Activated CD4-positive, alpha-beta T cell treated with anti-CD3 and anti-CD28 coated beads for 24 hours (primary cell): Measurements from ENCODE around the gene NUCB1.
"Not testable (repeated sequence)": the region's sequence is repeated elsewhere in the genome, so short reads cannot be mapped to it uniquely, and the experiment has no call there.

Experiments used
- DNase-seq, 2 donors: peaks; one replicate each; pipeline ENCODE4 v3.0.0-alpha.2; 2020; ENCODE audit warnings: low read depth in 2 of 2

NUCB1 gene

DNA sequence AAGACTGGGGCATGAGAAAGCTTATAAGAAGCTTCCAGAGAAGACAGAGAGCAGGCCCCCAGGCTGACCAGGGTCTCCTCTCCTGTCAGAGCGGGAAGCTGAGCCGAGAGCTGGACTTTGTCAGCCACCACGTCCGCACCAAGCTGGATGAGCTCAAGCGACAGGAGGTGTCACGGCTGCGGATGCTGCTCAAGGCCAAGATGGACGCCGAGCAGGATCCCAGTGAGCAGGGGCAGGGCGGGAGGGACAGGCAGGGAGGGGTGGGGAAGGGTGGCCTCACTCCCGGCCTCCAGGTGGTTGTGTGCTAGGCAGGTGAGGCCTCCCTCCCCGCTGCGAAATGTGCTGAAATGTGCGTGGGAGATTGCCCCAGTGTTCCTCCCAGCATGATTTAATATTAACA, 5.6 kb downstream of the NUCB1 start:
- no peak for DNase-seq

DNA sequence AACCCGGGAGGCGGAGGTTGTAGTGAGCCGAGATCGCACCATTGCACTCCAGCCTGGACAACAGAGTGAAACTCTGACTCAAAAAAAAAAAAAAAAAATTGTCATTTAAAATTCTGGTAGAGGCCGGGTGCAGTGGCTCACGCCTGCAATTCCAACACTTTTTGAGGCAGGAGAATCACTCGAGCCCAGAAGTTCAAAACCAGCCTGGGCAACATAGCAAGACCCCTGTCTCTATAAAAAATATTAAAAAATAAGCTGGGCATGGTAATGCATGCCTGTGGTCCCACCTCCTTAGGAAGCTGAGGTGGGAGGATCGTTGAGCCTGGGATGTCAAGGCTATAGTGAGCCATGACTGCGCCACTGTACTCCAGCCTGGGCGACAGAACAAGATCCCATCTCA, 6.2 kb downstream of the NUCB1 start:
- no peak for DNase-seq

DNA sequence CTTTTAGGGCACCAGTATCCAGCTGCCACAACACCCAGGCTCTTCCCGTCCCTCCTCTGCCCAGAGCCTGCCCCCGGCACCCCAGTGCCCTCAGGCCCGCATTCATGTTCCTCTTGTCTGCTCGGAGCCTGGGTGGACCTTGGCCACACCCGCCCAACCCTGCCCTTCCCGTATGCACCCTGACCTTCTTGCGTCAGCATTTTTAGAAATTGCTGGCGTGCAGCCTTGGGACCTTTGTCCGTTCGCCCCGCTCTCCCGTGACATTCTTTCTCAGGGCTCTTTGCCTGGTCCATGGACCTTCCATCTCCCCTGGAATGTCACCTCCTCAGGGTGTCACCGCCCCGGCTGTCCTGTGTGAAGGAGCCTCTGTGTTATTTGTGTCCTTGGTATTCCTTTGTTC, 7.6 kb downstream of the NUCB1 start:
- no peak for DNase-seq

DNA sequence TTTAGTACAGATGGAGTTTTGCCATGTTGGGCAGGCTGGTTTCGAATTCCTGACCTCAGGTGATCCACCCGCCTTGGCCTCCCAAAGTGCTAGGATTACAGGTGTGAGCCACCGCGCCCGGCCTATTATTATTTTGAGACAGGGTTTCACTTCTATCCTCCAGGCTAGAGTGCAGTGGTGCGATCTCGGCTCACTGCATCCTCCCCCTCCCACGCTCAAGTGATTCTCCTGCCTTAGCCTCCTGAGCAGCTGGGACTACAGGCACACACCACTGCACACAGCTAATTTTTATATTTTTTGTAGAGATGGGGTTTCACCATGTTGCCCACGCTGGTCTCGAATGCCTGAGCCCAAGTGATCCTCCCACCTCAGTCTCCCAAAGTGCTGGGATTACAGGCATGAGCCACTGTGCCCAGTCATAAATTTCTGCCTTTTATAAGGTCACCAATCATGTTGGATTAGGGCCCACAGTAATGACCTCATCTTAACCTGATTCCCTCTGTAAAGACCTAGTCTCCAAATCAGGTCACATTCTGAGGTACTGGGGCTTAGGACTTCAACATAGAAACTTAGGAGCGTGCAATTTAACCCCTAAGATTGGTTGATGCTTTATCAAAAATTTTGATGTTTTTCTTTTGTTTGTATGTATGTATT, 9.4 kb downstream of the NUCB1 start:
- DNase-seq = not testable (repeated sequence)

DNA sequence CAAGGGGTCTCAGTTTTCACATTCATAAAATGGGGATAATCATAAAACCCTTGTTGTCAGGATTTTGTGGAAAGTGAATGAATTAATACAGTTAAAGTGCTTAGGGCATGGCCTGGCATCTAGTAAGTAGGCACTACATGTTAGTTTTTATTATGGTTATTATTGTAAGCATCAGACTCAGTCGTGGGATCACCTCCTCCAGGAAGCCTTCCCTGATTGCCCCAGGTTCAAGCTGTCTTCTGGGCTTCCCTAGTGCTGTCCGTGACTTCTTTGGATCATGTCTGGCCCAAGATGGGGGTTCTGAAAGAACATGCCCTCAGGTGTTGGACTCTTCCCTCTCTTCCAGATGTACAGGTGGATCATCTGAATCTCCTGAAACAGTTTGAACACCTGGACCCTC, 10.7 kb downstream of the NUCB1 start:
- no peak for DNase-seq

DNA sequence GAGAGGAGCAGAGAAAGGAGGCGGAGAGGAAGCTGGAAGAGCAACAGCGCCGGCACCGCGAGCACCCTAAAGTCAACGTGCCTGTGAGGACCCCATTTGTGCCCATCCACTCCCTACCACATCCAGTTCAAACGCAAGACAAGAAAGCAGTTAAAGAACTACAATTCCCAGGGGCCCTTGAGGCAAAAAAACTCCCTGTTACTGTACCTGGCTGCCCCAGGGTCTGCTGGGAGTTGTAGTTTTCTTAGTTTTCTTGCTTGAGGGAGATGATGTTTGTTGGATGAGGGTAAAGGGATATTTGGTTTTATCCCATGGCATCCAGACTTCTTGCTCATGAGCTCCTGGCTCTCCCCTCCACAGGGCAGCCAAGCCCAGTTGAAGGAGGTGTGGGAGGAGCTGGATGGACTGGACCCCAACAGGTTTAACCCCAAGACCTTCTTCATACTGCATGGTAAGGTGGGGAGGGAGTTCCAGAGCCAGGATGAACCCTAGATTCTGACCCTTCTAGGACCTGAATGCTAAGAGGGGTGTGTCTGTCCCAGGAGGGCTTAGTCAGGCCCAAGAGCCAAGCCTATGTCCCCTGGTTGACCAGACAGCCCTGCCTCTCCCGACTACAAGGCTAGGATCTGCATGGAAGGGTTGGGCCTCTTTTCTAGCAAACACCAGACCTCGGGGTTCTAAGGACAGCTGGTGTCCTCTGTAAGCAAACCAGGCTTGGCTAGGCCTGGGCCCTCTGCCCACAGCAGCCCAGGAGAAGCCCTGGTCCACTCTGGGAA, 13.2 kb downstream of the NUCB1 start:
- DNase-seq = no peak

DNA sequence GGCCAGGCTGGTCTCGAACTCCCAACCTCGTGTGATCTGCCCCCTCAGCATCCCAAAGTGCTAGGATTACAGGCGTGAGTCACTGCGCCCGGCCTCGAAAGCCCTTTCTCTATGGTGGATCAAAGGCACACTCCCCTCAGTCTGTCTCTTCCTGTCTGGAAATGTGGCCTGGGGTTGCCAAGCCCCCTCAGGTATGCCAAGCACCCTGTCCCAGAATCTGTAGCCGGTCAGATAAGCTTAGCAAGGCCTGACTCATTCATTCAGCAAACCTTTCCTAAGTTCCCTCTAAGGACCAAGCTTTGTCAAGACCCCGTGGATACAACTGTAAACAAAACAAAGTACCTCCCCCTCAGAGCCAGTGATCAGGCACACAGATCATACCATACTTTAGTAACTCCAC, 14.1 kb downstream of the NUCB1 start:
- DNase-seq = no peak

DNA sequence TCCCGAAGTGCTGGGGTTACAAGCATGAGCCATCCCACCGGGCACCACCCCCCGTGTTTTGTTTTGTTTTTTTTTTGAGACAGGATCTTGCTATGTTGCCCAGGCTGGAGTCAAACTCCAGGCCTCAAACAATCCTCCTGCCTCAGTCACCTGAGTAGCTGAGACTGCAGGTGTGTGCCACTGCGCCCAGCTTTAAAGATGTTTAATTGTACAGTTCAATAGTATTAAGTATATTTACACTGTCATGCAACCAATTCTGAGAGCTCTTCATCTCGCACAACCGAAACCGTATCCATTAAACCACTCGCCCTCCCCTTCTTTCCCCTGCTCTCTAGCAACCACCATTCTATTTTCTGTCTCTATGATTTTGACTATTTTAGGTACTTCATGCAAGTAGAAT, 15.6 kb downstream of the NUCB1 start:
- no peak for DNase-seq

DNA sequence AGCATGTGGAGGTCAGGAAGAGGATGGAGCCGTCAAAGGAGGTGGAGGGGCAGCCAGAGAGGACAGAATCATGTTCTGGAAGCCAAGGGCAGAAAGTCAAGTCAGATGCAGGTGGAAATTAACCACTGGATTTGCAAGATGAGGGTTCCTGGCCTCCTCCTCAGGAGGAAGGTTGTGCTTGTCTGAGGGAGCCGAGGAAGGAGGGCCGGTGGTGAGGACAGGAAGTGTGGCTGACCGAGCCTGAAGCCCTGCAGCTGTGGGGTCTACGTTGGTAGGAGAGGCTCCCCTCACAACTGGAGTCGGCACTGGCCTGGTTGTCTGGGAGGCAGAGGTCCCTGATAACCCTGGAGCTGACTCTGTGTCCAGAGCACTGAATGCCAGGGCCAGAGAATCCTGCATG, 18.0 kb downstream of the NUCB1 start:
- DNase-seq = no peak

DNA sequence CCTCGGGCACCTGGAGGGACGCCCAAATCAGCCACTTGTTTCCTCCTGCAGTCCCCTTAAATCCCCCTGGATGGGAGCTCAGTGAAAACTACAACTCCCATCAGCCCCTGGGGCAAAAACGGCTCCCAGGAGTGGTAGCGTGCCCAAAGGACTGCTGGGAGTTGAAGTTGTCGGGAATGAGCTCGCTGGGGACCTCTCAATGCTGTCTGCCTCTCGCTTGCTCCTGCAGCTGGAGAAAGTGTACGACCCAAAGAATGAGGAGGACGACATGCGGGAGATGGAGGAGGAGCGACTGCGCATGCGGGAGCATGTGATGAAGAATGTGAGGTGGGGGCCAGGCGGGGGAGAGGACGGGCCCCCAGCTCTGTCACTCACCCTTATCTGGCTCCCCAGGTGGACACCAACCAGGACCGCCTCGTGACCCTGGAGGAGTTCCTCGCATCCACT, 18.7 kb downstream of the NUCB1 start:
- no peak for DNase-seq

DNA sequence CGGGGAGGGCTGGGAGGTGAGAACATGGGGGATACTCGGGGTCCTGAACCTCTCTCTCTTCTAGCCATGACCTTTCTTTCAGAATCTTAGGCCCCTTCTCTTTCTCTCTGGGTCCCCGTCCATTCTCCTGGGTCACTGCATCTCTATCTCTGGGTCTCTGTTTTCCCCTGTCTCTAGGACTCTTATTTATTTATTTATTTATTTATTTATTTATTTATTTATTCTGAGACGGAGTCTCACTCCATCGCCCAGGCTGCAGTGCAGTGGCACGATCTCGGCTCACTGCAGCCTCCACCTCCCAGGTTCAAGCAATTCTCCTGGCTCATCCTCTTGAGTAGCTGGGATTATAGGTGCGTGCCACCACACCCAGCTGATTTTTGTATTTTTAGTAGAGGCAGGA, 19.2 kb downstream of the NUCB1 start:
- not testable (repeated sequence) for DNase-seq

DNA sequence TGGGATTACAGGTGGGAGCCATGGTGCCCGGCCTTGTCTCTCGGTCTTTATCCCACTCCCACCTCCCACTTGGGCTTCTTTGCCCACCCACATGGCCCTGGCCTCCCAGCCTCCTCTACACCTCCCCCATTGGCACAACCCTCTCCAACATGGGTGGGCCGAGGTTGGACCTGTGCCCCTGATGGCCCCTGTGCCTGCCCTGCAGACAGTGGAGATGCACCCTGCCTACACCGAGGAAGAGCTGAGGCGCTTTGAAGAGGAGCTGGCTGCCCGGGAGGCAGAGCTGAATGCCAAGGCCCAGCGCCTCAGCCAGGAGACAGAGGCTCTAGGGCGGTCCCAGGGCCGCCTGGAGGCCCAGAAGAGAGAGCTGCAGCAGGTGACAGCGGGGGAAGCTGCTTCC, 20.8 kb downstream of the NUCB1 start:
- no peak for DNase-seq

DNA sequence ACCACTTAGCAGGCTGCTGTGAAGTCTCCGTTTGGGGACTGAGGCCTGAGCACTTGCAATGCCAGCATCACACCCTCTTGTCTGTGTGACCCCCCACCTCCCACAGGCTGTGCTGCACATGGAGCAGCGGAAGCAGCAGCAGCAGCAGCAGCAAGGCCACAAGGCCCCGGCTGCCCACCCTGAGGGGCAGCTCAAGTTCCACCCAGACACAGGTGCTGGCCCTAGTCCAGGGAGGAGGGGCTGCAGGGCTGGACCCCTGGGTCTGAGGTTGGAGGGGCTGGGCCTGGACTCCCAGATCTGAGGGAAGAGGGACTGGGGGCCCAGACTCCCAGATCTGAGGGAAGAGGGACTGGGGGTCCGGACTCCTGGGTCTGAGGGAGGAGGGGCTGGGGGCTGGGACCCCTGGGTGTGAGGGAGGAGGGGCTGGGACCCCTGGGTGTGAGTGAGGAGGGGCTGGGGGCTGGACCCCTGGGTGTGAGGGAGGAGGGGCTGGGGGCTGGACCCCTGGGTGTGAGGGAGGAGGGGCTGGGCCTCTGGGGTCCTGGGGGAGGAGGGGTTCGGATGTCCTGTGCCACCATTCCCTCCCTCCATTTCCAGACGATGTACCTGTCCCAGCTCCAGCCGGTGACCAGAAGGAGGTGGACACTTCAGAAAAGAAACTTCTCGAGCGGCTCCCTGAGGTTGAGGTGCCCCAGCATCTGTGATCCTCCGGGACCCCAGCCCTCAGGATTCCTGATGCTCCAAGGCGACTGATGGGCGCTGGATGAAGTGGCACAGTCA, 21.8 kb downstream of the NUCB1 start:
- no peak for DNase-seq

DNA sequence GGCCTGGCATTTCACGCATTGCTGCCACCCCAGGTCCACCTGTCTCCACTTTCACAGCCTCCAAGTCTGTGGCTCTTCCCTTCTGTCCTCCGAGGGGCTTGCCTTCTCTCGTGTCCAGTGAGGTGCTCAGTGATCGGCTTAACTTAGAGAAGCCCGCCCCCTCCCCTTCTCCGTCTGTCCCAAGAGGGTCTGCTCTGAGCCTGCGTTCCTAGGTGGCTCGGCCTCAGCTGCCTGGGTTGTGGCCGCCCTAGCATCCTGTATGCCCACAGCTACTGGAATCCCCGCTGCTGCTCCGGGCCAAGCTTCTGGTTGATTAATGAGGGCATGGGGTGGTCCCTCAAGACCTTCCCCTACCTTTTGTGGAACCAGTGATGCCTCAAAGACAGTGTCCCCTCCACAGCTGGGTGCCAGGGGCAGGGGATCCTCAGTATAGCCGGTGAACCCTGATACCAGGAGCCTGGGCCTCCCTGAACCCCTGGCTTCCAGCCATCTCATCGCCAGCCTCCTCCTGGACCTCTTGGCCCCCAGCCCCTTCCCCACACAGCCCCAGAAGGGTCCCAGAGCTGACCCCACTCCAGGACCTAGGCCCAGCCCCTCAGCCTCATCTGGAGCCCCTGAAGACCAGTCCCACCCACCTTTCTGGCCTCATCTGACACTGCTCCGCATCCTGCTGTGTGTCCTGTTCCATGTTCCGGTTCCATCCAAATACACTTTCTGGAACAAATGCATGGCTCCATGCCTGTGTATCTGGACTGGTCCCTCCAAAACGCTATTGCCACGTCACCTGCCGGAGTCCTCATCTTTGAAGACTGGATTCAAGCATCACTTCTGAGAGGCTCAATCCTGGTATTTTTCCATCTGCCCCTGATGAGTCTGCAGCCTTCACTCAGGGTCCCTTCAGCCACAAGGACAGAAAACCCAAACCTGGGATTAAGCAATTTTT, 22.7 kb downstream of the NUCB1 start:
- DNase-seq = no peak

DNA sequence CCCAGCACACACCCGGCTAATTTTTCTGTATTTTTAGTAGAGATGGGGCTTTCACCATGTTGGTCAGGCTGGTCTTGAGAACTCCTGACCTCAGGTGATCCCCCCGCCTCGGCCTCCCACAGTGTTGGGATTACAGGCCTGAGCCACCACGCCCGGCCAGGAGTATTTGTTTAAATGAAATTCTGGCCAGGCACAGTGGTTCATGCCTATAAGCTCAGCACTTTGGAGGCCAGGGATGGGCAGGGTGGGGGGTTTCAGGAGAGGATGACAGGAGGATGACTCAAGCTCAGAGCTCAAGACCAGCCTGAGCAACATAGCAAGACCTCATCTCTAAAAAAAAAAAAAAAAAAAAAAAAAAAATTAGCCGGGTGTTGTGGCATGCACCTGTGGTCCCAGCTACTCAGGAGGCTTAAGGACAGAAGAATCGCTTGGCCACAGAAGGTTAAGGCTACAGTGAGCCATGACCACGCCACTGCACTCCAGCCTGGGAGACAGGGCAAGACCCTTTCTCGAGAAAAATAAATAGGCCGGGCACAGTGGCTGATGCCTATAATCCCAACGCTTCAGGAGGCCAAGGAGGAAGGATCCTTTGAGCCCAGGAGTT, 25.2 kb downstream of the NUCB1 start:
- no peak for DNase-seq

DNA sequence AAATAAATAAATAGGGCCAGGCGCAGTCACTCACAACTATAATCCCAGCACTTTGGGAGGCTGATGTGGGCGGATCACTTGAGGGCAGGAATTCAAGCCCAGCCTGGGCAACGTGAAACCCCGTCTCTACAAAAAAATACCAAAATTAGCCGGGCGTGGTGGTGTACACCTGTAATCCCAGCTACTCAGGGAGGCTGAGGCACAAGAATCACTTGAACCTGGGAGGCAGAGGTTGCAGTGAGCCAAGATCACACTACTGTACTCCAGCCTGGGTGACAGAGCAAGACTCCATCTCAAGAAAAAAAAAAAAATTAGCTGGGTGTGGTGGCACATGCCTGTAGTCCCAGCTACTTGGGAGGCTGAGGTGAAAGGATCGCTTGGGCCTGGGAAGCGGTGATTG, 25.8 kb downstream of the NUCB1 start:
- not testable (repeated sequence) for DNase-seq

DNA sequence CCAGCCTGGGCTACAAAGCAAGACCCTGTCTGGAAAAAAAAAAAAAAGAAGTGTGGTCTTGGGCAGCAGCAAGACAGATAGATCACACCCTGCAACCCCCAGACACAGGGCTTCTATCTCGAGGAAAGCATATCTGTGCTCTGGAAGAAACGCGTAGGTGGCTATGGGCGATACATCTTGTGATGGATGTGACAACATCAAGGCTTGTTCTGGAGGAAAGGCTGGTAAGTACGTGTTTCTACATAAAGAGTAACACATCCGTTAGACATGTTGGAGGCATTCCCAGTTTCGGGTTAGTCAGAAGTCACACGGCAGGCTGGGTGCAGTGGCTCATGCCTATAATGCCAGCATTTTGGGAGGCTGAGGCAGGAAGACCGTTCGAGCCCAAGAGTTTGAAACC, 26.8 kb downstream of the NUCB1 start:
- peak in 1 of 2 donors; percentile 20 for DNase-seq

DNA sequence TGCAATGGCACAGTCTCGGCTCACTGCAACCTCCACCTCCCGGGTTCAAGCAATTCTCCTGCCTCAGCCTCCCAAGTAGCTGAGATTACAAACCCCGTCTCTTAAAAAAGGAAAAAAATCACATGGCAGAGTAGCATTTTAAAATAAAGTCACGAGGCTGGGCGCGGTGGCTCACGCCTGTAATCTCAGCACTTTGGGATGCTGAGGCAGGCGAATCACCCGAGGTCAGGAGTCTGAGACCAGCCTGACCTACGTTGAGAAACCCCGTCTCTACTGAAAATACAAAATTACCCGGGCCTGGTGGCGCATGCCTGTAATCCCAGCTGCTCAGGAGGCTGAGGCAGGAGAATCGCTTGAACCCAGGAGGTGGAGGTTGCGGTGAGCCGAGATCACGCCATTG, 27.6 kb downstream of the NUCB1 start:
- DNase-seq = not testable (repeated sequence)

DNA sequence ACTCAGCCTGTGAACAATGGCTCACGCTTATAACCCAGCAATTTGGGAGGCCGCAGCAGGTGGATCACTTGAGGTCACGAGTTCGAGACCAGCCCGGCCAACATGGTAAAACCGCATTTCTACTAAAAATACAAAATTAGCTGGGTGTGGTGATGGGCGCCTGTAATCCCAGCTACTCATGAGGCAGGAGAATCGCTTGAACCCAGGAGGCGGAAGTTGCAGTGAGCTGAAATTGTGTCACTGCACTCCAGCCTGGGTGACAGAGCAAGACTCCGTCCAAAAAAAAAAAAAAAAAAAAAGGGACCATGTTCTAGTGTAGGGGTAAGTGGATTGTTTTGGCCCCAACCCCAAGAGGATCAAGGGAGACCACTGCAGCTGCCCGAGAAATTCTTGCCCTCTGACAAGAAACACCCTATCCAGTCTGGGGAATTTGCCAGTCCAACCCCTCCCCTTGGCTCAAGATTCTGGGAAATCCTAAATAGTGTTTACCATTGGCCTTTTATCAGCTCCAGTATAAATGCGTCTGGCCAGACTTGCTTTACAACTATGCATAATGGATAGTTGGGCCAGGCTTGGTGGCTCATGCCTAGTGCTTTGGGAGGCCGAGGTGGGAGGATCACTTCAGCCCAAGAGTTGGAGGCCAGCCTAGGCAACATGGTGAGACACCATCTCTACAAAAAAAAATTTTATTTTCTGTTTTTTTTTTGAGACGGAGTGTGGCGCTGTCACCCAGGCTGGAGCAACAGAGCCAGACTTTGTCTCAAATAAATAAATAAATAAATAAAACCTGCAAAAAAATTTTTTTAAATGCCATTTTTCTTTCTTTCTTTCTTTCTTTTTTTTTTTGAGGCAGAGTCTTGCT, 28.3 kb downstream of the NUCB1 start:
- DNase-seq = no peak

DNA sequence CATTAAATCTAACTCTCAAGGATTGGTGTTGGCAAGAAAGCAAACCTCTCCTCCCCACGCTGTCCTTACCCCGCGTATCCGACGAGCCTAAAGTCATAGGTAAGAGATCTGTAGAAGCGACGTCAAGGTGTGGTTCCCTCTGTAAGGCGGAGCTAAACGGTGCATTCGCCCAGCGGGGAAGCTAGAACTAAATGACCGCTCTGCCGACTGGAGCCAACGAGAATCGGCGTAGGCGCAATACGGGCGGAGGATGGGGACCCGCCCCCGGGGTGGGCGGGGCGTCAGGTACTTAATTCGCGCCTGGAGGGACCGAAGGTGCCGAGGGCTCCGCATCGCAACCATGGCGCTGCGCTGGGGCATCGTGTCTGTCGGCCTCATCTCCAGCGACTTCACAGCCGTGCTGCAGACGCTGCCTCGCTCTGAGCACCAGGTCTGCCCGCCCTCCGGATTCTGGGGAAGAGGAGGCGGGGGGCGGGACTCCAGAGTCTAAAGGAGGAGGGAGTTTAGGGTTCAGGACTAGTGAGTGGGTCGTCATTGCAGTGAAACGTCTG, 33.3 kb downstream of the NUCB1 start, which contains the start of gene DHDH:
TSS of gene DHDH (plus strand) at position 318 of the 551 bp plus-strand sequence. CDS start at position 341, 23 bp downstream.
- peak; percentile 49 to 67 for DNase-seq
